Renal cortical epithelial cell (primary cell): ENCODE measurements around the gene DCC. TPM values are rescaled to one million over a fixed set of nuclear protein-coding genes. Genes with fewer than 3 reads are reported as not detected.

Experiments
- DNase-seq: peaks from one replicate; pipeline ENCODE4 v3.0.0-alpha.2; 2011; ENCODE audit warnings: low read depth
- total RNA-seq: library from RNA; depleted of rRNA; stranded (reverse); fragments of >200 nt; gene quantifications from 2 replicates; pipeline ENCODE4 v1.2.3, GENCODE V29; 2014

The DCC gene
- total RNA-seq = not detected in 2 replicates

GRCh38 chr18:52339891-52340371 is at the start of gene DCC:
Gene DCC (plus strand): TSS chr18:52340197. CDS start chr18:52340788, 591 bp downstream.
- DNase-seq = peak; percentile 29

GRCh38 chr18:52310651-52311050 is 29.3 kb upstream of the DCC start:
- DNase-seq = peak; percentile 30

GRCh38 chr18:52311331-52311730 is 28.7 kb upstream of the DCC start:
- no peak for DNase-seq

GRCh38 chr18:52312346-52312745 is 27.7 kb upstream of the DCC start:
- DNase-seq = peak; percentile 85

GRCh38 chr18:52313213-52313612 is 26.8 kb upstream of the DCC start:
- DNase-seq = peak; percentile 86

- DNase-seq = no peak
Measured at GRCh38 chr18:52319424-52319983, 20.5 kb upstream of the DCC start.

- no peak for DNase-seq
Measured at GRCh38 chr18:52322307-52322706, 17.7 kb upstream of the DCC start.

- DNase-seq = no peak
Measured at GRCh38 chr18:52323802-52324201, 16.2 kb upstream of the DCC start.

GRCh38 chr18:52325997-52326396 is 14.0 kb upstream of the DCC start:
- DNase-seq = peak; percentile 18

GRCh38 chr18:52333860-52334259 is 6.1 kb upstream of the DCC start:
- peak; percentile 12 for DNase-seq

GRCh38 chr18:52334307-52334706 is 5.7 kb upstream of the DCC start:
- DNase-seq = no peak

- peak; percentile 67 for DNase-seq
Measured at GRCh38 chr18:52334896-52335295, 5.1 kb upstream of the DCC start.

- peak; percentile 71 for DNase-seq
Measured at GRCh38 chr18:52337276-52337675, 2.7 kb upstream of the DCC start.

GRCh38 chr18:52340406-52341102 is 557 bp downstream of the DCC start:
- no peak for DNase-seq

- no peak for DNase-seq
Measured at GRCh38 chr18:52341103-52341432, 1.1 kb downstream of the DCC start.

- DNase-seq = peak; percentile 3
Measured at GRCh38 chr18:52341608-52342381, 1.8 kb downstream of the DCC start.

- DNase-seq = no peak
Measured at GRCh38 chr18:52342456-52342855, 2.5 kb downstream of the DCC start.

- DNase-seq = peak; percentile 46
Measured at GRCh38 chr18:52343138-52343537, 3.1 kb downstream of the DCC start.

- DNase-seq = no peak
Measured at GRCh38 chr18:52343731-52344340, 3.8 kb downstream of the DCC start.

GRCh38 chr18:52344881-52345280 is 4.9 kb downstream of the DCC start:
- no peak for DNase-seq

- no peak for DNase-seq
Measured at GRCh38 chr18:52345428-52345827, 5.4 kb downstream of the DCC start.

GRCh38 chr18:52348209-52348608 is 8.2 kb downstream of the DCC start:
- DNase-seq = peak; percentile 15
